Tibial artery (tissue), 4 donors: ENCODE results near the gene ABCE1.

Experiments used
- DNase-seq, 2 donors: peaks; one replicate each; pipeline ENCODE4 v3.0.0-alpha.2; 2019
- H3K27ac ChIP-seq, 2 donors: fragments of 200-600 bp; sonication (generic) in 1 of 2; 1 replicate in 1 of 2; 2 replicates in 1 of 2; pipeline ENCODE4 v1.5.1; 2018 to 2019; ENCODE audit warnings: mild to moderate bottlenecking in 1 of 2
- H3K27me3 ChIP-seq, 2 donors: fragments of 200-600 bp; sonication (generic) in 1 of 2; one replicate each; pipeline versions ENCODE4 v1.5.1 to v1.6.0; 2016 to 2019
- H3K36me3 ChIP-seq, 3 donors: fragments of 200-600 bp; sonication (generic) in 2 of 3; one replicate each; pipeline ENCODE4 v1.5.1; 2016 to 2019; ENCODE audit warnings: mild to moderate bottlenecking in 2 of 3
- H3K4me1 ChIP-seq, 4 donors: fragments of 200-600 bp; sonication (generic) in 2 of 4; 1 replicate in 3 of 4; 2 replicates in 1 of 4; pipeline ENCODE4 v1.5.1; 2016 to 2019
- H3K4me3 ChIP-seq, 2 donors: fragments of 200-600 bp; sonication (generic) in 1 of 2; 1 replicate in 1 of 2; 2 replicates in 1 of 2; pipeline ENCODE4 v1.5.1; 2018 to 2019; ENCODE audit warnings: mild to moderate bottlenecking in 2 of 2
- H3K9me3 ChIP-seq, 3 donors: fragments of 200-600 bp; sonication (generic) in 1 of 3; one replicate each; pipeline ENCODE4 v1.5.1; 2016 to 2019
- intact Hi-C: fragments of 100-400 bp; cut with DNase I; formaldehyde crosslinking; loops from one replicate; pipeline ENCODE4 v1.15.0; 2023; ENCODE audit warnings: low total_unique reads
- TF ChIP-seq, protein P1 (sequence below), 2 experiments: fragments of 200-600 bp in 1 of 2; fragments of 450-650 bp in 1 of 2; IDR thresholded peaks; one replicate each; pipeline ENCODE4 v1.5.1; 2017 to 2019; ENCODE audit warnings: antibody characterized with exemption in 2 of 2, mild to moderate bottlenecking in 1 of 2, moderate library complexity in 1 of 2

ABCE1 gene

DNA sequence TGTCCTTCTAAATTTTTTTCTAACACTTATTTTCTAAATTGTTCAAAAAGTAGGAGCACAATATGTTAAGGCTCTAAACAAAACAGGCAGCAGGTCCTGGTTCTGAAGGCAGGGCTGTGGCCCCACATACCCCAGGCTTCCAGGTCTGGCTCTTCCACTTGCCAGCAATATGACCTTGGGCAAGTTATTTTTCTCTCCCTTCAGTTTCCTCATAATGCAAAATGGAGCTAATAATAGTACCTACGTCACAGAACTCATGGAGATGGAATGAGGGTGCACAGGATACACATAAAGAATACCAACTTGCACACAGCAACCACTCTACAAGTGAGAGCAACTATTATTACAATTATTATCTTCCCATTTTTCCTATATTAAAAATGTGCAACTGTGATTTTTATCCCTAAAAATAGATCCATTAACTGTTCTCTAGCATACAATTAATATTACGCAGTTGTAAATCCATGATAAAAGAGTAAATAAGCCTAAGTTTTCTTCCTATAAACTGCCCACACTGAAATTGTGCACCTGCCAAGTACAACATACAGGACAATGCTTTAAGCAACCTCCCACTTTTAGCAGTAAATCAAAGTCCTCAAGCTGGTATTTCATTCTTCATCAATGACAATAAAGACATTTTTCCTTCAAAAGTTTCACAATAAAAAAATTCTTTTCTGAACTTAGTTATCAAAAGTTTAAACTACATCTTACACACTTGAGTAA is 55.2 kb downstream of the ABCE1 start:
- Histone ChIP-seq H3K27ac (no peak overlapping the region), H3K9me3 (no peaks in the 10 kb centered on the region), H3K4me1 (peaks cover 0 to 10% (median 2%) of the 10 kb centered on the region in 4 donors), H3K36me3 (peaks cover 49 to 71% (median 55%) of the 10 kb centered on the region in 3 donors), H3K4me3 (no peak overlapping the region), H3K27me3 (no peaks in the 10 kb centered on the region)
- intact Hi-C loops: no loop called here
- TF ChIP-seq, protein P1, sequence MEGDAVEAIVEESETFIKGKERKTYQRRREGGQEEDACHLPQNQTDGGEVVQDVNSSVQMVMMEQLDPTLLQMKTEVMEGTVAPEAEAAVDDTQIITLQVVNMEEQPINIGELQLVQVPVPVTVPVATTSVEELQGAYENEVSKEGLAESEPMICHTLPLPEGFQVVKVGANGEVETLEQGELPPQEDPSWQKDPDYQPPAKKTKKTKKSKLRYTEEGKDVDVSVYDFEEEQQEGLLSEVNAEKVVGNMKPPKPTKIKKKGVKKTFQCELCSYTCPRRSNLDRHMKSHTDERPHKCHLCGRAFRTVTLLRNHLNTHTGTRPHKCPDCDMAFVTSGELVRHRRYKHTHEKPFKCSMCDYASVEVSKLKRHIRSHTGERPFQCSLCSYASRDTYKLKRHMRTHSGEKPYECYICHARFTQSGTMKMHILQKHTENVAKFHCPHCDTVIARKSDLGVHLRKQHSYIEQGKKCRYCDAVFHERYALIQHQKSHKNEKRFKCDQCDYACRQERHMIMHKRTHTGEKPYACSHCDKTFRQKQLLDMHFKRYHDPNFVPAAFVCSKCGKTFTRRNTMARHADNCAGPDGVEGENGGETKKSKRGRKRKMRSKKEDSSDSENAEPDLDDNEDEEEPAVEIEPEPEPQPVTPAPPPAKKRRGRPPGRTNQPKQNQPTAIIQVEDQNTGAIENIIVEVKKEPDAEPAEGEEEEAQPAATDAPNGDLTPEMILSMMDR (IDR thresholded peaks at IDR 0.05): no peak
- DNase-seq: no peak

GRCh38 chr4:145153904-145154298 is 55.8 kb downstream of the ABCE1 start:
- Histone ChIP-seq H3K27ac (no peak overlapping the region), H3K4me1 (peaks cover 0 to 10% (median 2%) of the 10 kb centered on the region in 4 donors), H3K4me3 (no peak overlapping the region), H3K27me3 (no peaks in the 10 kb centered on the region), H3K36me3 (peaks cover 43 to 74% (median 49%) of the 10 kb centered on the region in 3 donors), H3K9me3 (no peaks in the 10 kb centered on the region)
- no peak for DNase-seq
- intact Hi-C loops: no loop called here
- TF ChIP-seq, protein P1 (IDR thresholded peaks at IDR 0.05): no peak

DNA sequence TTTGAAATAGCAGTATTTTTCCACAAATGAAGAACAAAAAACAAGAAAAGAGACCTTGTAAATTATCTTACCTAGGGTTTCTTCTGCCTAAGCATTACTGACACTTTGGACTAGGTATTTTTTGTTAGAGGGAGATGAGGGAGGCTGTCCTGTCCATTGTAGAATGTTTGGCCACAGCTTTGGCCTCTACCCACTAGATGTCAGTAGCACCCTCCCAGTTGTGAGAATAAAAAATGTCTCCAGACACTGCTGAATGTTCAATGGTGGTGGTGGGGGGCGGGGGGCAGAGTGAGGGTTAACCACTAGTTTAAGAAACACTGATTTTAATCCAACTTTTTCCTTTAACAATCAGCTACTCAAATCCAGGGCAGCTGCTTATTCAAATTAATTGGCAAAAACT is 56.5 kb downstream of the ABCE1 start:
- intact Hi-C loops: no loop called here
- Histone ChIP-seq H3K4me3 (no peak overlapping the region), H3K27ac (no peak overlapping the region), H3K36me3 (peaks cover 36 to 71% (median 42%) of the 10 kb centered on the region in 3 donors), H3K4me1 (peaks cover 0 to 10% (median 2%) of the 10 kb centered on the region in 4 donors), H3K27me3 (no peaks in the 10 kb centered on the region), H3K9me3 (no peaks in the 10 kb centered on the region)
- TF ChIP-seq, protein P1 (IDR thresholded peaks at IDR 0.05): peak in 1 of 2 experiments; percentile 39
- no peak for DNase-seq

GRCh38 chr4:145155268-145155870 is 57.3 kb downstream of the ABCE1 start:
- Histone ChIP-seq H3K36me3 (peaks cover 31 to 65% (median 34%) of the 10 kb centered on the region in 3 donors), H3K9me3 (no peaks in the 10 kb centered on the region), H3K27ac (no peak overlapping the region), H3K27me3 (no peaks in the 10 kb centered on the region), H3K4me3 (no peak overlapping the region), H3K4me1 (peaks cover 0 to 10% (median 2%) of the 10 kb centered on the region in 4 donors)
- no peak for DNase-seq
- intact Hi-C loops: no loop called here
- TF ChIP-seq, protein P1 (IDR thresholded peaks at IDR 0.05): no peak

DNA sequence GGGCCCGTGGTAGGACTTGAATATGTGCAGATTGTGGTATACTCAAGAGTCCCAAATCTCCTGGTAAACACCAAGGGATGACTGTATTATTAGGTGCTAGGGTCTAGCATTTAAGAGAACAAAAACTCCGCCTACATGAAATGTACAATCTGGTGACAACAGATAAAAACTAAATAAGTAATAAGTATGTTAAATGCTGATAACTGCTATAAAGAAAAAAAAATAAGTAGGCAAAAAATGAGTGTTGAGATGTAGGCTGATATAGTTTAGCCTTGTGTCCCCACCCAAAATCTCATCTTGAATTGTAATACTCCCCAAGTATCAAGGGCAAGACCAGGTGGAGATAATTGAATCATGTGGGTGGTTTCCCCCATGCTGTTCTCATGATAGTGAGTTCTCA is 58.9 kb downstream of the ABCE1 start:
- Histone ChIP-seq H3K27me3 (no peaks in the 10 kb centered on the region), H3K27ac (no peak overlapping the region), H3K36me3 (peaks cover 32 to 65% (median 36%) of the 10 kb centered on the region in 3 donors), H3K9me3 (no peaks in the 10 kb centered on the region), H3K4me1 (peaks cover 0 to 10% (median 2%) of the 10 kb centered on the region in 4 donors), H3K4me3 (no peak overlapping the region)
- DNase-seq: no peak
- TF ChIP-seq, protein P1 (IDR thresholded peaks at IDR 0.05): no peak
- intact Hi-C loops: no loop called here
